WTC11 (cell line): ENCODE data around the gene ATAD2B. TPM values are rescaled to one million over a fixed set of nuclear protein-coding genes. Genes with fewer than 3 reads are reported as not detected.

Experiments used
- ATAC-seq: fragments of 200-7000 bp; cut with Tn5 transposase; 2 replicates; pipeline ENCODE4 v1.10.0; 2021; ENCODE audit warnings: mild to moderate bottlenecking, moderate library complexity
- CTCF ChIA-PET: fragments of 300-600 bp; sonication (Branson Sonifier 250); formaldehyde crosslinking; loops from one replicate; lab custom pipeline; 2021; ENCODE audit warnings: antibody characterized with exemption; lab: Charles Lee
- POLR2A ChIA-PET: fragments of 350-600 bp; sonication (Branson Sonifier 250); formaldehyde crosslinking; loops from one replicate; lab custom pipeline; 2021; ENCODE audit warnings: antibody characterized with exemption; lab: Charles Lee
- DNase-seq: peaks from one replicate; pipeline ENCODE4 v3.0.0; 2021; ENCODE audit warnings: low spot score
- H3K27ac Mint-ChIP-seq: 2 replicates; pipeline ENCODE4 v1.8.0; 2021; ENCODE audit warnings: mixed read lengths
- H3K27me3 Mint-ChIP-seq: 2 replicates; pipeline ENCODE4 v1.8.0; 2021; ENCODE audit warnings: low read depth, mild to moderate bottlenecking, moderate library complexity, mixed read lengths
- H3K36me3 Mint-ChIP-seq: 2 replicates; pipeline ENCODE4 v1.8.0; 2021; ENCODE audit warnings: mixed read lengths
- H3K4me1 Mint-ChIP-seq: 2 replicates; pipeline ENCODE4 v1.8.0; 2022; ENCODE audit warnings: mixed read lengths
- H3K4me3 Mint-ChIP-seq: 2 replicates; pipeline ENCODE4 v1.8.0; 2021; ENCODE audit warnings: mild to moderate bottlenecking, moderate library complexity, mixed read lengths
- H3K9me3 Mint-ChIP-seq: 2 replicates; pipeline ENCODE4 v1.8.0; 2021; ENCODE audit warnings: mixed read lengths
- AR ChIP-seq: fragments of 250-450 bp; sonication (Bioruptor Pico); IDR thresholded peaks from 2 replicates; pipeline ENCODE4 v1.9.0; 2021; ENCODE audit warnings: mild to moderate bottlenecking
- ATF6 ChIP-seq: sonication (generic); formaldehyde crosslinking; IDR thresholded peaks from 2 replicates; pipeline ENCODE4 v1.8.1; 2023; ENCODE audit warnings: mild to moderate bottlenecking, missing genetic modification reagents
- CTCF ChIP-seq: fragments of 200-600 bp; IDR thresholded peaks from 2 replicates; pipeline ENCODE4 v1.8.0; 2022; ENCODE audit warnings: antibody characterized with exemption
- GABPB1 ChIP-seq: sonication (generic); formaldehyde crosslinking; IDR thresholded peaks from 2 replicates; pipeline ENCODE4 v1.8.1; 2023; ENCODE audit warnings: mild to moderate bottlenecking, missing genetic modification reagents
- IRF1 ChIP-seq: sonication (generic); formaldehyde crosslinking; IDR thresholded peaks from 2 replicates; pipeline ENCODE4 v1.8.0; 2023; ENCODE audit warnings: missing genetic modification reagents
- NR1H2 ChIP-seq: sonication (generic); formaldehyde crosslinking; IDR thresholded peaks from 2 replicates; pipeline ENCODE4 v1.9.0; 2021; ENCODE audit warnings: mild to moderate bottlenecking, moderate library complexity, missing genetic modification reagents
- NR3C1 ChIP-seq: sonication (generic); formaldehyde crosslinking; conservative IDR thresholded peaks from 2 replicates; pipeline ENCODE4 v1.8.1; 2023; ENCODE audit warnings: low read depth, mild to moderate bottlenecking, missing genetic modification reagents
- TEAD1 ChIP-seq: sonication (generic); formaldehyde crosslinking; IDR thresholded peaks from 2 replicates; pipeline ENCODE4 v1.8.0; 2022; ENCODE audit warnings: mild to moderate bottlenecking, missing genetic modification reagents
- ZNF121 ChIP-seq: sonication (generic); formaldehyde crosslinking; IDR thresholded peaks from 2 replicates; pipeline ENCODE4 v1.8.0; 2023; ENCODE audit warnings: missing genetic modification reagents
- ZNF532 ChIP-seq: fragments of 250-450 bp; sonication (Bioruptor Pico); IDR thresholded peaks from 2 replicates; pipeline ENCODE4 v1.9.0; 2021; ENCODE audit warnings: mild to moderate bottlenecking, borderline replicate concordance
- ZSCAN18 ChIP-seq: fragments of 250-450 bp; sonication (Bioruptor Pico); IDR thresholded peaks from 2 replicates; pipeline ENCODE4 v2.1.2; 2022; ENCODE audit warnings: mild to moderate bottlenecking, moderate library complexity
- total RNA-seq: library from RNA; stranded (reverse); gene quantifications from 3 replicates; pipeline ENCODE4 v1.2.3, GENCODE V29; 2021

The ATAD2B gene
- total RNA-seq, 1 experiment from 2014 or later = 21.5 TPM

- TF ChIP-seq ZNF121 (CRISPR knock-in tag) = no peak
These were observed 26.2 kb downstream of the ATAD2B start (continued) for GRCh38 chr2:23900541-23901322.

- TF ChIP-seq CTCF = no peak
- no peak for TF ChIP-seq TEAD1
- TF ChIP-seq GABPB1 (CRISPR knock-in tag) = no peak
- no peak for TF ChIP-seq ATF6 (CRISPR knock-in tag)
- TF ChIP-seq IRF1 (CRISPR knock-in tag) = no peak
- no peak for TF ChIP-seq ZSCAN18 (CRISPR knock-in tag)
- TF ChIP-seq NR1H2 (CRISPR knock-in tag) = no peak
- no peak for TF ChIP-seq NR3C1
- no peak for TF ChIP-seq ZNF532
- no peak for TF ChIP-seq AR
- ATAC-seq = no peak
- ChIA-PET POLR2A (interaction anchor here (0.6 to 0.7 kb wide), 2 partner anchors 36 to 323 kb away, joined by 3 to 8 read pairs; no protein-coding TSS in a partner anchor), CTCF (interaction anchor here (1.0 kb wide), 1 partner anchor 276 kb away, joined by 3 read pairs; no protein-coding TSS in a partner anchor)
- DNase-seq = no peak
- Mint-ChIP-seq H3K27ac (no peak overlapping the region), H3K27me3 (no peaks in the 10 kb centered on the region), H3K4me1 (peaks cover 19% of the 10 kb centered on the region; the same call in 1 of the 2 replicates), H3K36me3 (peaks cover 6% of the 10 kb centered on the region), H3K4me3 (no peak overlapping the region), H3K9me3 (peaks cover 15% of the 10 kb centered on the region)
These were observed 26.8 kb downstream of the ATAD2B start for GRCh38 chr2:23900133-23900532.
